ENCODE results near the gene L1TD1. TPM values are rescaled to one million over a fixed set of nuclear protein-coding genes. Genes with fewer than 3 reads are reported as not detected.
"Not testable (repeated sequence)": the region's sequence is repeated elsewhere in the genome, so short reads cannot be mapped to it uniquely, and the experiment has no call there.

L1TD1 gene
- total RNA-seq, 1 experiment from 2014 or later, result not detected

GRCh38 chr1:62161711-62162110 lies 32.9 kb upstream of the L1TD1 start:
- H3K27me3 ChIP-seq (ENCODE audit: insufficient read depth, low read depth), result no peaks in the 10 kb centered on the region
- CTCF ChIA-PET, result no interaction called here
- POLR2A ChIA-PET (ENCODE audit: unreplicated experiment), result no interaction called here

GRCh38 chr1:62170380-62170779 lies 24.3 kb upstream of the L1TD1 start:
- H3K4me2 ChIP-seq; H3K4me1 ChIP-seq (replicated peaks; ENCODE audit: insufficient read depth); H3K9me2 ChIP-seq (ENCODE audit: insufficient read depth); H3K4me3 ChIP-seq; H3K79me2 ChIP-seq (ENCODE audit: low read depth); H3K27me3 ChIP-seq (ENCODE audit: insufficient read depth, low read depth); CTCF ChIA-PET; intact Hi-C loops (cut with micrococcal nuclease; ENCODE audit: unreplicated experiment); H3K9me3 ChIP-seq (ENCODE audit: insufficient read depth, low read depth); H2AFZ ChIP-seq; H3K27ac ChIP-seq; H3F3A ChIP-seq (ENCODE audit: insufficient read depth, low read depth); H4K20me1 ChIP-seq (ENCODE audit: insufficient read depth); DNase-seq; BruUV-seq (replicated peaks); H3K36me3 ChIP-seq (ENCODE audit: low read depth): not testable (repeated sequence)
- POLR2A ChIA-PET (ENCODE audit: unreplicated experiment), result interaction anchor here (0.6 kb wide), 1 partner anchor 1889 kb away, joined by 12 read pairs; no protein-coding TSS in a partner anchor

More at GRCh38 chr1:62161711-62162110, 32.9 kb upstream of the L1TD1 start:
- Histone ChIP-seq H4K20me1 (ENCODE audit: insufficient read depth) (no peaks in the 10 kb centered on the region; the same call in 1 of the 2 replicates), H3K9me2 (ENCODE audit: insufficient read depth) (no peaks in the 10 kb centered on the region), H3K79me2 (ENCODE audit: low read depth) (no peaks in the 10 kb centered on the region), H3K4me3 (no peak overlapping the region), H3K27ac (no peak overlapping the region), H3K4me2 (no peak overlapping the region), H3F3A (ENCODE audit: insufficient read depth, low read depth) (peaks cover 6% of the 10 kb centered on the region; the same call in 1 of the 2 replicates), H2AFZ (no peak overlapping the region), H3K9me3 (ENCODE audit: insufficient read depth, low read depth) (no peaks in the 10 kb centered on the region), H3K4me1 (replicated peaks; ENCODE audit: insufficient read depth) (no peaks in the 10 kb centered on the region), H3K36me3 (ENCODE audit: low read depth) (0 out of 2 replicates have a peak, but pooled peaks cover 8% of the 10 kb centered on the region)
- no peak for TF ChIP-seq CTCF (conservative IDR thresholded peaks at IDR 0.05)
- TF ChIP-seq EZH2 (IDR thresholded peaks at IDR 0.05; ENCODE audit: low read depth), result no peak
- intact Hi-C loops (cut with micrococcal nuclease; ENCODE audit: unreplicated experiment), result no loop called here
- no TSS peak for BruUV-seq (replicated peaks)
- no peak for DNase-seq

- intact Hi-C loops (cut with micrococcal nuclease; ENCODE audit: unreplicated experiment), result loop anchor here (1.0 to 2.0 kb wide), 5 partner anchors 119 to 571 kb away; no protein-coding TSS in a partner anchor
- H3K27me3 ChIP-seq (ENCODE audit: insufficient read depth, low read depth), result no peaks in the 10 kb centered on the region
- H4K20me1 ChIP-seq (ENCODE audit: insufficient read depth), result no peaks in the 10 kb centered on the region
- BruUV-seq (replicated peaks), result no TSS peak
- H3F3A ChIP-seq (ENCODE audit: insufficient read depth, low read depth), result peaks cover 9% of the 10 kb centered on the region
- H3K79me2 ChIP-seq (ENCODE audit: low read depth), result no peaks in the 10 kb centered on the region
- no peak overlapping the region for H2AFZ ChIP-seq
- no peak overlapping the region for H3K4me2 ChIP-seq
- no peaks in the 10 kb centered on the region for H3K36me3 ChIP-seq (ENCODE audit: low read depth)
- H3K9me2 ChIP-seq (ENCODE audit: insufficient read depth), result no peaks in the 10 kb centered on the region
- POLR2A ChIA-PET (ENCODE audit: unreplicated experiment), result interaction anchor here (0.6 to 0.9 kb wide), 2 partner anchors 62 to 95 kb away, joined by 10 read pairs; no protein-coding TSS in a partner anchor
- peaks cover 11% of the 10 kb centered on the region for H3K4me1 ChIP-seq (replicated peaks; ENCODE audit: insufficient read depth)
- TF ChIP-seq EZH2 (IDR thresholded peaks at IDR 0.05; ENCODE audit: low read depth) (no peak), CTCF (conservative IDR thresholded peaks at IDR 0.05) (peak; percentile 86)
- no peaks in the 10 kb centered on the region for H3K9me3 ChIP-seq (ENCODE audit: insufficient read depth, low read depth)
- no peak overlapping the region for H3K4me3 ChIP-seq
- CTCF ChIA-PET, result interaction anchor here (0.6 to 1.6 kb wide), 14 partner anchors 9 to 325 kb away, joined by 3 to 13 read pairs (median 4); partner anchors contain the start of gene KANK4
- peak; percentile 45 to 61 for DNase-seq
- H3K27ac ChIP-seq, result no peak overlapping the region
Measured at GRCh38 chr1:62175568-62176179, 19.0 kb upstream of the L1TD1 start.

Data from PC-9 (cell line).